Esophagus squamous epithelium (tissue), 4 donors: ENCODE results near the gene TMEM8B.

ENCODE experiments used
- CTCF ChIP-seq, 6 experiments: fragments of 450-650 bp in 4 of 6; fragments of 200-600 bp in 2 of 6; sonication (generic) in 2 of 6; IDR thresholded peaks; one replicate each; pipeline ENCODE4 v1.5.1; 2016 to 2019; ENCODE audit warnings: antibody characterized with exemption in 6 of 6, mild to moderate bottlenecking in 4 of 6, moderate library complexity in 4 of 6
- POLR2A ChIP-seq, 4 donors: fragments of 450-650 bp; IDR thresholded peaks; one replicate each; pipeline ENCODE4 v1.6.1; 2017; ENCODE audit warnings: antibody characterized with exemption in 4 of 4, mild to moderate bottlenecking in 4 of 4, moderate library complexity in 3 of 4

GRCh38 chr9:35790025-35790384 lies 39.0 kb upstream of the TMEM8B start:
- TF ChIP-seq CTCF (IDR thresholded peaks at IDR 0.05): no peak
- no peak for TF ChIP-seq POLR2A (IDR thresholded peaks at IDR 0.05)
